Panc1 (cell line): Measurements from ENCODE around the gene CAPS.
"Not testable (repeated sequence)": the region's sequence is repeated elsewhere in the genome, so short reads cannot be mapped to it uniquely, and the experiment has no call there.

Experiments
- CTCF ChIP-seq: fragments of 450-650 bp; IDR thresholded peaks from 2 replicates; pipeline ENCODE4 v1.5.1; 2017; ENCODE audit warnings: mild to moderate bottlenecking
- POLR2AphosphoS5 ChIP-seq: IDR thresholded peaks from 2 replicates; pipeline ENCODE4 v1.6.1; 2012; ENCODE audit warnings: mild to moderate bottlenecking, low read depth, low read length, moderate library complexity

DNA sequence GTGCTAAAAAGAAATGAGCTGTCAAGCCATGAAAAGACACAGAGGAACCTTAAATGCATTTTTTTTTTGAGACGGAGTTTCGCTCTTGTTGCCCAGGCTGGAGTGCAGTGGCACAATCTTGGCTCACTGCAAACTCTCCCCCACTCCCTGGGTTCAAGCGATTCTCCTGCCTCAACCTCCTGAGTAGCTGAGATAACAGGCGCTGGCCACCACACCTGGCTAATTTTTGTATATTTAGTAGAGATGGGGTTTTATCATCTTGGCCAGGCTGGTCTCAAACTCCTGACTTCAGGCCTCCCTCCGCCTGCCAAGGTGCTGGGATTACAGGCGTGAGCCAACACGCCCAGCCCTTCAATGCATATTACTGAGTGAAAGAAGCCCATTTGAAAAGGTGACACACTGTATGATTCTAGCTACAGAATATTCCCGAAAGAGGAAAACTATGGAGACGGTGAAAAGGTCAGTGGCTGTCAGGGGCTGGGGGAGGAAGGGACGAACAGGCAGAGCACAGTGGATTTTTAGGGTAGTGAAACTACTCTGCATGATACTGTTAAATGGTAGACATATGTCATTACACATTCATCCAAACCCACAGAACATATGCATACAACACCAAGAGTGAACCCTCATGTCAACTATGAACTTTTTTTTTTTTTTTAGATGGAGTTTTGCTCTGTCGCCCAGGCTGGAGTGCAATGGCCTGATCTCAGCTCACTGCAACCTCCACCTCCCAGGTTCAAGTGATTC is 29.8 kb upstream of the CAPS start:
- TF ChIP-seq CTCF, POLR2AphosphoS5: not testable (repeated sequence)
